Panc1 (cell line): ENCODE measurements around the gene HSF2BP. TPM values are rescaled to one million over a fixed set of nuclear protein-coding genes. Genes with fewer than 3 reads are reported as not detected.

Experiments used
- ATAC-seq: fragments of 200-7000 bp; cut with Tn5 transposase; 2 replicates; pipeline ENCODE4 v1.9.1; 2020; ENCODE audit warnings: mild to moderate bottlenecking, moderate library complexity
- BruUV-seq: library from RNA; stranded (reverse); fragments of 400-500 nt; replicated peaks from 2 replicates; lab custom pipeline; 2021; lab: Mats Ljungman, UMichigan
- CTCF ChIA-PET: fragments of 300-600 bp; sonication (Branson Sonifier 250); formaldehyde crosslinking; loops from one replicate; lab custom pipeline; 2022; ENCODE audit warnings: antibody characterized with exemption; lab: Charles Lee
- POLR2A ChIA-PET: fragments of 300-600 bp; sonication (Branson Sonifier 250); formaldehyde crosslinking; loops from one replicate; lab custom pipeline; 2022; ENCODE audit warnings: antibody characterized with exemption; lab: Charles Lee
- DNase-seq: peaks from one replicate; pipeline ENCODE4 v3.0.0-alpha.2; 2010; ENCODE audit warnings: low read depth, low spot score
- H3K27ac ChIP-seq: 2 replicates; pipeline ENCODE4 v1.5.1; 2011; ENCODE audit warnings: mild to moderate bottlenecking, low read length, inconsistent platforms
- H3K27me3 ChIP-seq: fragments of 200-500 bp; sonication (Bioruptor generic); 2 replicates; pipeline ENCODE4 v1.6.0; 2014; ENCODE audit warnings: low read length, inconsistent platforms; ENCODE audit not compliant: control insufficient read depth, insufficient read depth
- H3K36me3 ChIP-seq: fragments of 200-500 bp; sonication (Bioruptor generic); 2 replicates; pipeline ENCODE4 v1.5.1; 2014; ENCODE audit warnings: inconsistent platforms, mild to moderate bottlenecking, low read length, moderate library complexity; ENCODE audit not compliant: control insufficient read depth, insufficient read depth
- H3K4me1 ChIP-seq: 2 replicates; pipeline ENCODE4 v1.5.1; 2011; ENCODE audit warnings: inconsistent platforms, mild to moderate bottlenecking, low read length, moderate library complexity; ENCODE audit not compliant: control insufficient read depth, insufficient read depth
- H3K4me3 ChIP-seq, 2 experiments: 2 replicates each; pipeline ENCODE4 v1.5.1; 2011 to 2012; ENCODE audit warnings: low read depth in 2 of 2, low read length in 2 of 2, mild to moderate bottlenecking in 2 of 2, inconsistent platforms in 1 of 2, moderate library complexity in 1 of 2
- H3K9me3 ChIP-seq: fragments of 200-500 bp; sonication (Bioruptor generic); 2 replicates; pipeline ENCODE4 v1.5.1; 2014; ENCODE audit warnings: low read depth, mild to moderate bottlenecking, inconsistent platforms, low read length, moderate library complexity; ENCODE audit not compliant: control insufficient read depth, insufficient read depth
- CTCF ChIP-seq: fragments of 450-650 bp; IDR thresholded peaks from 2 replicates; pipeline ENCODE4 v1.5.1; 2017; ENCODE audit warnings: mild to moderate bottlenecking
- POLR2AphosphoS5 ChIP-seq: IDR thresholded peaks from 2 replicates; pipeline ENCODE4 v1.6.1; 2012; ENCODE audit warnings: mild to moderate bottlenecking, low read depth, low read length, moderate library complexity
- REST ChIP-seq, 2 experiments: IDR thresholded peaks; 2 replicates each; pipeline ENCODE4 v1.6.1; 2011 to 2012; ENCODE audit warnings: low read depth in 2 of 2, control low read depth in 1 of 2, low read length in 1 of 2, mild to moderate bottlenecking in 1 of 2, moderate library complexity in 1 of 2; ENCODE audit not compliant: insufficient read depth in 1 of 2
- SIN3A ChIP-seq: IDR thresholded peaks from 2 replicates; pipeline ENCODE4 v1.6.1; 2012; ENCODE audit warnings: low read depth, mild to moderate bottlenecking, low read length, moderate library complexity, borderline replicate concordance; ENCODE audit not compliant: insufficient read depth
- TCF7L2 ChIP-seq: IDR thresholded peaks from 2 replicates; pipeline ENCODE4 v1.6.1; 2011; ENCODE audit warnings: mild to moderate bottlenecking, low read depth, low read length, inconsistent platforms
- in situ Hi-C: cut with HindIII; loops from 2 replicates; pipeline ENCODE4 v1.10.0; 2016; ENCODE audit warnings: low sequenced_read_pairs, low pct_unique_long_range_greater_than_20kb
- intact Hi-C: fragments of 100-400 bp; cut with micrococcal nuclease; formaldehyde crosslinking; loops from one replicate; pipeline ENCODE4 v1.10.0; 2022; ENCODE audit not compliant: unreplicated experiment
- total RNA-seq: library from RNA; stranded (reverse); gene quantifications from one replicate; pipeline ENCODE4 v1.2.1, GENCODE V29; 2021; ENCODE audit not compliant: unreplicated experiment

HSF2BP gene
- total RNA-seq, 1 experiment from 2014 or later: 4.2 TPM

GRCh38 chr21:43645136-43645891 lies 14.0 kb downstream of the HSF2BP start:
- H3K27ac ChIP-seq: peak overlapping the region; percentile 65
- H3K9me3 ChIP-seq: no peaks in the 10 kb centered on the region
- H3K27me3 ChIP-seq: no peaks in the 10 kb centered on the region
- intact Hi-C loops: loop anchor here (5.0 kb wide), 1 partner anchor 33 kb away; no protein-coding TSS in a partner anchor
- peaks cover 11% of the 10 kb centered on the region; the same call in 1 of the 2 replicates for H3K4me1 ChIP-seq
- TF ChIP-seq POLR2AphosphoS5: no peak
- peak; percentile 60 for TF ChIP-seq CTCF
- in situ Hi-C loops: no loop called here
- ChIA-PET CTCF (interaction anchor here (0.6 to 0.7 kb wide), 3 partner anchors 12 to 671 kb away, joined by 3 to 7 read pairs (median 5); no protein-coding TSS in a partner anchor), POLR2A (interaction anchor here (0.7 kb wide), 1 partner anchor 330 kb away, joined by 12 read pairs; no protein-coding TSS in a partner anchor)
- H3K36me3 ChIP-seq: no peaks in the 10 kb centered on the region
- peak; percentile 58 for DNase-seq
- H3K4me3 ChIP-seq: peak overlapping the region in 1 of 2 experiments; percentile 14; a peak in 1 of 4 replicates
- peak; percentile 82 for ATAC-seq
- no TSS peak for BruUV-seq

- intact Hi-C loops: loop anchor here (5.0 kb wide), 1 partner anchor 32 kb away; no protein-coding TSS in a partner anchor
- H3K9me3 ChIP-seq: no peaks in the 10 kb centered on the region
- DNase-seq: no peak
- BruUV-seq: no TSS peak
- in situ Hi-C loops: no loop called here
- H3K4me1 ChIP-seq: peaks cover 11% of the 10 kb centered on the region; the same call in 1 of the 2 replicates
- no peak for ATAC-seq
- H3K27ac ChIP-seq: peak overlapping the region; percentile 65; the same call in 1 of the 2 replicates
- TF ChIP-seq CTCF (no peak), SIN3A (no peak)
- no peaks in the 10 kb centered on the region for H3K36me3 ChIP-seq
- CTCF ChIA-PET: no interaction called here
- POLR2A ChIA-PET: no interaction called here
- no peaks in the 10 kb centered on the region for H3K27me3 ChIP-seq
- H3K4me3 ChIP-seq: no peak overlapping the region
Observed at GRCh38 chr21:43644609-43645008, 14.7 kb downstream of the HSF2BP start.

GRCh38 chr21:43644071-43644470 lies 15.2 kb downstream of the HSF2BP start:
- peaks cover 11% of the 10 kb centered on the region; the same call in 1 of the 2 replicates for H3K4me1 ChIP-seq
- no peak overlapping the region for H3K4me3 ChIP-seq
- H3K36me3 ChIP-seq: no peaks in the 10 kb centered on the region
- CTCF ChIA-PET: no interaction called here
- DNase-seq (no peak), ATAC-seq (no peak)
- H3K9me3 ChIP-seq: no peaks in the 10 kb centered on the region
- no peaks in the 10 kb centered on the region for H3K27me3 ChIP-seq
- in situ Hi-C loops (no loop called here), intact Hi-C loops (no loop called here)
- POLR2A ChIA-PET: no interaction called here
- peak overlapping the region; percentile 65; the same call in 1 of the 2 replicates for H3K27ac ChIP-seq
- TF ChIP-seq POLR2AphosphoS5 (no peak), CTCF (no peak), REST (IDR thresholded peaks at IDR 0.05; ENCODE audit: insufficient read depth in 1 of 2, low read depth in 2 of 2, low read length in 1 of 2) (no peak), TCF7L2 (no peak), SIN3A (no peak)
- BruUV-seq: no TSS peak
